Heart right ventricle (tissue), 16 donors: ENCODE measurements around the gene STK38L. TPM values are rescaled to one million over a fixed set of nuclear protein-coding genes. Genes with fewer than 3 reads are reported as not detected.

ENCODE experiments used
- ATAC-seq, 8 donors: fragments of 200-7000 bp; cut with Tn5 transposase; one replicate each; pipeline ENCODE4 v1.9.1; 2020; ENCODE audit warnings: mild to moderate bottlenecking in 8 of 8, moderate library complexity in 8 of 8, moderate number of reproducible peaks in 1 of 8
- DNase-seq, 2 donors: peaks; one replicate each; pipeline ENCODE4 v3.0.0-alpha.2; 2020
- H3K27ac ChIP-seq, 10 donors: fragments of 200-600 bp; sonication (generic) in 2 of 10; one replicate each; pipeline versions ENCODE4 v1.5.0 to v1.8.0; 2020 to 2022; ENCODE audit warnings: mild to moderate bottlenecking in 3 of 10
- H3K27me3 ChIP-seq, 7 donors: fragments of 200-600 bp; one replicate each; pipeline ENCODE4 v1.8.0; 2021 to 2022; ENCODE audit warnings: mild to moderate bottlenecking in 2 of 7
- H3K36me3 ChIP-seq, 9 donors: fragments of 200-600 bp; sonication (generic) in 1 of 9; one replicate each; pipeline versions ENCODE4 v1.5.0 to v1.8.0; 2020 to 2022; ENCODE audit warnings: mild to moderate bottlenecking in 2 of 9
- H3K4me1 ChIP-seq, 9 donors: fragments of 200-600 bp; sonication (generic) in 1 of 9; one replicate each; pipeline versions ENCODE4 v1.5.0 to v1.8.0; 2020 to 2022; ENCODE audit warnings: mild to moderate bottlenecking in 4 of 9
- H3K4me3 ChIP-seq, 10 donors: fragments of 200-600 bp; sonication (generic) in 2 of 10; one replicate each; pipeline versions ENCODE4 v1.5.0 to v1.8.0; 2020 to 2022; ENCODE audit warnings: mild to moderate bottlenecking in 7 of 10, moderate library complexity in 2 of 10
- H3K9me3 ChIP-seq, 11 donors: fragments of 200-600 bp in 10 of 11; sonication (generic) in 2 of 11; one replicate each; pipeline versions ENCODE4 v1.5.0 to v1.8.0; 2013 to 2022; ENCODE audit warnings: mild to moderate bottlenecking in 2 of 11, control low read depth in 1 of 11, moderate library complexity in 1 of 11
- CTCF ChIP-seq, 9 donors: fragments of 200-600 bp; sonication (generic) in 2 of 9; IDR thresholded peaks; one replicate each; pipeline versions ENCODE4 v1.5.0 to v1.8.0; 2021 to 2022; ENCODE audit warnings: antibody characterized with exemption in 9 of 9, mild to moderate bottlenecking in 5 of 9, moderate library complexity in 1 of 9
- WGBS, 2 donors: extraction: QIAGEN DNeasy Blood & Tissue Kit; methylation state at CpG; one replicate each; pipeline ENCODE4 v1.1.7; 2013; ENCODE audit warnings: inconsistent platforms in 1 of 2; 5-methylcytosine and 5-hydroxymethylcytosine counted together
- intact Hi-C, 10 donors: fragments of 100-400 bp; cut with DNase I; formaldehyde crosslinking; loops; one replicate each; pipeline versions ENCODE4 v1.11.1 to v1.14.2; 2022
- polyA plus RNA-seq, 2 donors: library from polyadenylated mRNA; stranded (reverse); fragments of 200-250 nt; gene quantifications; one replicate each; pipeline ENCODE4 v1.2.3, GENCODE V29; 2013
- total RNA-seq, 10 donors: library from RNA; stranded (reverse); fragmentation: NEBNext Ultra II Directional in 3 of 10; extraction: Animal tissue kit (Norgen Biotek cat#: 25700) in 3 of 10; gene quantifications; one replicate each; pipeline versions ENCODE4 v1.2.1 to v1.2.4, GENCODE V29; 2021 to 2023
- donor health status: Arrhythmogenic right ventricular cardiomyopathy.
- donor health status: ischemic (EF 13 %, LVEDD 7.1; RV severe dilation, severe dysfunction).
- donor health status: healthy with polysubstance abuse.
- donor health status: DM: no; HTN: yes; CAD: no.
- donor health status: DM: no; HTN: no; CAD: no.
- donor health status: ischemic (EF 25% LVEDD 6.9; RV normal size, moderate dysfunction).
- donor health status: ischemic (EF 25% LVEDD 5.7; RV mildly dilated, moderate dysfunction).
- donor health status: healthy.
- donor health status: DM: yes; HTN: yes; CAD: no.
- donor health status: Ischemic cardiomyopathy.
- donor health status: ischemic (EF 35%, LVEDD 5.7; RV mildly dilated, moderate dysfunction).
- donor health status: nonischemic (EF 11% LVEDD 7.7; RV severe dilation, severe dysfunction).
- donor health status: DM: yes; HTN: yes; CAD: no.
- donor health status: PGD.
- donor health status: ischemic (EF 29% LVEDD 5.4; RV normal size, mild dysfunction).
- donor health status: nonischemic (EF 23%, LVEDD 6.1; RV moderate dilation, normal function).

The STK38L gene
- total and polyA plus RNA-seq, 12 donors = 9.5 to 165 (median 82.5) TPM

- H3K36me3 ChIP-seq = peaks cover 0 to 100% (median 61%) of the 10 kb centered on the region in 9 donors
- intact Hi-C loops = loop anchor here in 3 of 10 donors (5.0 to 10.0 kb wide), 4 partner anchors 292 to 385 kb away; partner anchors contain the start of gene MED21 (in 1 of the 3)
- no peaks in the 10 kb centered on the region for H3K9me3 ChIP-seq
- H3K4me3 ChIP-seq = no peak overlapping the region
- DNase-seq (no peak), ATAC-seq (no peak)
- TF ChIP-seq CTCF (IDR thresholded peaks at IDR 0.05) = no peak
- WGBS, 2 donors = 91 to 94% methylated on average over 1 of the region's 1 CpG
- no peak overlapping the region for H3K27ac ChIP-seq
- H3K27me3 ChIP-seq = no peaks in the 10 kb centered on the region
- no peaks in the 10 kb centered on the region for H3K4me1 ChIP-seq
Observed at GRCh38 chr12:27316947-27317346, 72.9 kb downstream of the STK38L start.

GRCh38 chr12:27319409-27319808 is 75.3 kb downstream of the STK38L start:
- intact Hi-C loops = loop anchor here in 3 of 10 donors (5.0 to 10.0 kb wide), 4 partner anchors 295 to 387 kb away; partner anchors contain the start of gene MED21 (in 1 of the 3)
- WGBS, 2 donors = 51 to 55% methylated on average over 1 of the region's 1 CpG
- H3K27me3 ChIP-seq = no peaks in the 10 kb centered on the region
- no peaks in the 10 kb centered on the region for H3K4me1 ChIP-seq
- H3K4me3 ChIP-seq = no peak overlapping the region
- ATAC-seq = no peak
- no peak for DNase-seq
- peaks cover 0 to 100% (median 65%) of the 10 kb centered on the region in 9 donors for H3K36me3 ChIP-seq
- no peak for TF ChIP-seq CTCF (IDR thresholded peaks at IDR 0.05)
- no peak overlapping the region for H3K27ac ChIP-seq
- no peaks in the 10 kb centered on the region for H3K9me3 ChIP-seq

- Histone ChIP-seq H3K27me3 (no peaks in the 10 kb centered on the region), H3K27ac (no peak overlapping the region), H3K4me3 (no peak overlapping the region), H3K4me1 (no peaks in the 10 kb centered on the region), H3K36me3 (peaks cover 0 to 100% (median 61%) of the 10 kb centered on the region in 9 donors), H3K9me3 (no peaks in the 10 kb centered on the region)
- TF ChIP-seq CTCF (IDR thresholded peaks at IDR 0.05) = no peak
- intact Hi-C loops = loop anchor here in 3 of 10 donors (5.0 to 10.0 kb wide), 4 partner anchors 295 to 388 kb away; partner anchors contain the start of gene MED21 (in 1 of the 3)
- ATAC-seq = no peak
- DNase-seq = no peak
- WGBS, 2 donors = 93 to 94% methylated on average over 2 of the region's 2 CpGs
Observed at GRCh38 chr12:27319848-27320247, 75.8 kb downstream of the STK38L start.

GRCh38 chr12:27324530-27324929 is 80.4 kb downstream of the STK38L start:
- no peak overlapping the region for H3K4me3 ChIP-seq
- H3K4me1 ChIP-seq = no peaks in the 10 kb centered on the region
- no peak for TF ChIP-seq CTCF (IDR thresholded peaks at IDR 0.05)
- ATAC-seq = no peak
- no peak for DNase-seq
- intact Hi-C loops = loop anchor here in 1 of 10 donors (10.0 kb wide), 1 partner anchor 340 kb away; no protein-coding TSS in a partner anchor
- no peaks in the 10 kb centered on the region for H3K27me3 ChIP-seq
- H3K36me3 ChIP-seq = peaks cover 0 to 90% (median 34%) of the 10 kb centered on the region in 9 donors
- no peak overlapping the region for H3K27ac ChIP-seq
- H3K9me3 ChIP-seq = no peaks in the 10 kb centered on the region
